ENCODE measurements around the gene DIPK1B. TPM values are rescaled to one million over a fixed set of nuclear protein-coding genes. Genes with fewer than 3 reads are reported as not detected.
A peak's percentile ranks its signal among the peaks of the same experiment; 100 is the strongest.
"Not testable (repeated sequence)": the region's sequence is repeated elsewhere in the genome, so short reads cannot be mapped to it uniquely, and the experiment has no call there.

The DIPK1B gene
- total RNA-seq, 1 donor from 2014 or later = 60.5 TPM

GRCh38 chr9:136707011-136707410 lies 5.4 kb upstream of the DIPK1B start:
- Mint-ChIP-seq H3K36me3 (no peaks in the 10 kb centered on the region), H3K27me3 (ENCODE audit: low read depth) (peaks cover 7% of the 10 kb centered on the region), H3K27ac (no peak overlapping the region), H3K4me3 (no peak overlapping the region), H3K9me3 (no peaks in the 10 kb centered on the region), H3K4me1 (no peaks in the 10 kb centered on the region)
- no peak for TF ChIP-seq CTCF (IDR thresholded peaks at IDR 0.05; ENCODE audit: unreplicated experiment)
- no peak for DNase-seq (ENCODE audit: low spot score in 2 of 2, unreplicated experiment in 2 of 2)

- H3K4me3 Mint-ChIP-seq = no peak overlapping the region
- H3K9me3 Mint-ChIP-seq = no peaks in the 10 kb centered on the region
- H3K27me3 Mint-ChIP-seq (ENCODE audit: low read depth) = peaks cover 7% of the 10 kb centered on the region
- H3K4me1 Mint-ChIP-seq = no peaks in the 10 kb centered on the region
- no peak for TF ChIP-seq CTCF (IDR thresholded peaks at IDR 0.05; ENCODE audit: unreplicated experiment)
- no peak for DNase-seq (ENCODE audit: low spot score in 2 of 2, unreplicated experiment in 2 of 2)
- H3K36me3 Mint-ChIP-seq = no peaks in the 10 kb centered on the region
- H3K27ac Mint-ChIP-seq = no peak overlapping the region
These were observed 4.4 kb upstream of the DIPK1B start for GRCh38 chr9:136707849-136708517.

- no peak for DNase-seq (ENCODE audit: low spot score in 2 of 2, unreplicated experiment in 2 of 2)
- Mint-ChIP-seq H3K4me3 (no peak overlapping the region), H3K27me3 (ENCODE audit: low read depth) (peaks cover 7% of the 10 kb centered on the region), H3K9me3 (no peaks in the 10 kb centered on the region), H3K4me1 (peaks cover 10% of the 10 kb centered on the region), H3K36me3 (no peaks in the 10 kb centered on the region), H3K27ac (no peak overlapping the region)
- TF ChIP-seq CTCF (IDR thresholded peaks at IDR 0.05; ENCODE audit: unreplicated experiment) = no peak
These were observed 2.8 kb upstream of the DIPK1B start for GRCh38 chr9:136709454-136710109.

GRCh38 chr9:136710543-136710942 lies 1.8 kb upstream of the DIPK1B start:
- Mint-ChIP-seq H3K9me3 (no peaks in the 10 kb centered on the region), H3K4me1 (peaks cover 10% of the 10 kb centered on the region), H3K36me3 (no peaks in the 10 kb centered on the region), H3K27ac (no peak overlapping the region), H3K4me3 (peak overlapping the region; percentile 66), H3K27me3 (ENCODE audit: low read depth) (peaks cover 4% of the 10 kb centered on the region)
- no peak for DNase-seq (ENCODE audit: low spot score in 2 of 2, unreplicated experiment in 2 of 2)
- TF ChIP-seq CTCF (IDR thresholded peaks at IDR 0.05; ENCODE audit: unreplicated experiment) = no peak

- DNase-seq (ENCODE audit: low spot score in 2 of 2, unreplicated experiment in 2 of 2); H3K36me3 Mint-ChIP-seq; H3K27me3 Mint-ChIP-seq (ENCODE audit: low read depth); H3K27ac Mint-ChIP-seq; H3K9me3 Mint-ChIP-seq: not testable (repeated sequence)
- Mint-ChIP-seq H3K4me1 (peaks cover 10% of the 10 kb centered on the region), H3K4me3 (peak overlapping the region; percentile 66)
These were observed 1.1 kb upstream of the DIPK1B start for GRCh38 chr9:136711219-136711648.

Data from mesothelial cell of epicardium (in vitro differentiated cells).